Measurements from ENCODE around the gene ARNT2.

- TF ChIP-seq EGR1 (IDR thresholded peaks at IDR 0.05; ENCODE audit: borderline replicate concordance in 1 of 2, low read depth in 2 of 2, low read length in 2 of 2) (no peak), SMC3 (IDR thresholded peaks at IDR 0.05; ENCODE audit: borderline replicate concordance, low read length) (no peak), CTCF (IDR thresholded peaks at IDR 0.05 in 2 of 3, conservative IDR thresholded peaks at IDR 0.05 in 1 of 3; ENCODE audit: control insufficient read depth in 2 of 3, extremely low read depth in 1 of 3, insufficient read depth in 1 of 3, low read depth in 3 of 3, low read length in 3 of 3) (no peak), ZNF274 (IDR thresholded peaks at IDR 0.05; ENCODE audit: insufficient read depth, insufficient read length) (no peak), BCL3 (IDR thresholded peaks at IDR 0.05; ENCODE audit: borderline replicate concordance, insufficient read depth, low read depth, low read length, poor library complexity, severe bottlenecking) (no peak), FOS (IDR thresholded peaks at IDR 0.05; ENCODE audit: borderline replicate concordance, extremely low read depth, insufficient read length) (no peak), EZH2 (IDR thresholded peaks at IDR 0.05; ENCODE audit: borderline replicate concordance, control insufficient read depth, low read depth, low read length) (no peak), POLR2A (IDR thresholded peaks at IDR 0.05; ENCODE audit: low read depth, low read length) (no peak)
Measured at GRCh38 chr15:80527961-80528360, 123.8 kb downstream of the ARNT2 start.

Data from GM12878 (cell line).